Myocyte (in vitro differentiated cells): ENCODE measurements around the gene CNN2. TPM values are rescaled to one million over a fixed set of nuclear protein-coding genes. Genes with fewer than 3 reads are reported as not detected.

Source experiments
- DNase-seq: peaks from one replicate; pipeline ENCODE4 v3.0.0-alpha.2; 2012; ENCODE audit warnings: low read depth
- total RNA-seq: library from RNA; depleted of rRNA; stranded (reverse); fragments of >200 nt; gene quantifications from 2 replicates; pipeline ENCODE4 v1.2.3, GENCODE V29; 2014

The CNN2 gene
- total RNA-seq, 1 donor from 2014 or later, result 88.1 TPM

GRCh38 chr19:1047696-1048147 is 21.3 kb downstream of the CNN2 start:
- DNase-seq, result no peak

GRCh38 chr19:1049106-1049505 is 22.7 kb downstream of the CNN2 start:
- no peak for DNase-seq

GRCh38 chr19:1049800-1050199 is 23.4 kb downstream of the CNN2 start:
- no peak for DNase-seq

- no peak for DNase-seq
These were observed 24.8 kb downstream of the CNN2 start for GRCh38 chr19:1050989-1051788.

GRCh38 chr19:1051791-1052190 is 25.4 kb downstream of the CNN2 start:
- DNase-seq, result no peak

DNA sequence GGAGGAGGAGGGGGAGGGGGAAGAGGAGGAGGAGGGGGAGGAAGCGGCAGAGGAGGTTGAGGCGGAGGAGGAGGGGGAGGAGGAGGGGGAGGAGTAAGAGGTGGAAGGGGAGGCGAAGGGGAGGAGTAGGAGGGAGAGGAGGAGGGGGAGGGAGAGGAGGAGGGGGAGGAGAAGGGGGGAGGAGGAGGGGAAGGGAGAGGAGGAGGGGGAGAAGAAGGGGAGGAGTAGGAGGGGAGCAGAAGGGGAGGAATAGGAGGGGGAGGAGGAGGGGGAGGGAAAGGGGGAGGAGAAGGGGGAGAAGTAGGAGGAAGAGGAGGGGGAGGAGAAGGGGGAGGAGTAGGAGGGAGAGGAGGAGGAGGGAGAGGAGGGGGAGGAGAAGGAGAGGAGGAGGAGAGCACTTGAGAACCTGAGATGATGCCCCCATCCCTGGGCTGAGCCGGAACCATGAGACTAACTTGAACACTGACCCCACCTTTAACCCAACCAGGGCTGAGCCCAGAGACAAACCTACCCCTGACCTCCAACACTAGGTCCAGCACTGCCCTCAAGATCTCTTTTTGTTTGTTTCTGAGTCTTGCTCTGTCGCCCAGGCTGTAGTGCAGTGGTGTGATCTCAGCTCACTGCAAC is 26.1 kb downstream of the CNN2 start:
- no peak for DNase-seq

DNA sequence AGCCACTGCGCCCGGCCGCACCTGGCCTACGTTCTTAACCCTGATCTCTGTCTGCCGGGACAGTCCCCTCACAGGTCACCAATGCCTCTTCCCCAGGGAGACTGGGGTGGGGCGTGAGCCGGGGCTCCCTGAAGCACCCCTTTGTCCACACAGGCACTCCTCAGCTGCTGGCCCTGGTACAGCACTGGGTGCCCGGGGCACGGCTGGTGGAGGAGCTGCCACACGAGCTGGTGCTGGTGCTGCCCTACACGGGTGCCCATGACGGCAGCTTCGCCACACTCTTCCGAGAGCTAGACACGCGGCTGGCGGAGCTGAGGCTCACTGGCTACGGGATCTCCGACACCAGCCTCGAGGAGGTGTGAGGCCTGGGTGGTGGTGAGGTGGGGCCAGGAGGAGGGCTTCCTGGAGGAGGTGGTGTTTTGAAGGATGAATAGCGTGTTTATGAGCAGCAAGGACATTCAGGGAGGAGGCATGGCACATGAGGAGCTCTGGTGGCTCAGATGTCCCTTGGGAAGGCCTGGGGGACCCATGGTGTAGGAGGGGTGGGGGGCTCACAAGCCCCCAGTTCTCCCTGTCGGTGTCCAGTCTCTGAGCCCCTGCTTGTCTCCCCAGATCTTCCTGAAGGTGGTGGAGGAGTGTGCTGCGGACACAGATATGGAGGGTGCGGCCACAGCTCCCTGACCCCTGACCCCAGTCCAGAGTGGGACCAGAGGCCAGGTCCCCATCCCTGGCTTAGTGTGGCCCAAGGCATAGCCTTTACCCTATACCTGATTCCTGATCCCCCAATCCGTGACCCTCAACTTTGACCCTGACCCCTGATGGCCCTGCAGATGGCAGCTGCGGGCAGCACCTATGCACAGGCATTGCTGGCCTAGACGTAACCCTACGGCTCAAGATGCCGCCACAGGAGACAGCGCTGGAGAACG is 27.0 kb downstream of the CNN2 start:
- DNase-seq, result no peak

DNA sequence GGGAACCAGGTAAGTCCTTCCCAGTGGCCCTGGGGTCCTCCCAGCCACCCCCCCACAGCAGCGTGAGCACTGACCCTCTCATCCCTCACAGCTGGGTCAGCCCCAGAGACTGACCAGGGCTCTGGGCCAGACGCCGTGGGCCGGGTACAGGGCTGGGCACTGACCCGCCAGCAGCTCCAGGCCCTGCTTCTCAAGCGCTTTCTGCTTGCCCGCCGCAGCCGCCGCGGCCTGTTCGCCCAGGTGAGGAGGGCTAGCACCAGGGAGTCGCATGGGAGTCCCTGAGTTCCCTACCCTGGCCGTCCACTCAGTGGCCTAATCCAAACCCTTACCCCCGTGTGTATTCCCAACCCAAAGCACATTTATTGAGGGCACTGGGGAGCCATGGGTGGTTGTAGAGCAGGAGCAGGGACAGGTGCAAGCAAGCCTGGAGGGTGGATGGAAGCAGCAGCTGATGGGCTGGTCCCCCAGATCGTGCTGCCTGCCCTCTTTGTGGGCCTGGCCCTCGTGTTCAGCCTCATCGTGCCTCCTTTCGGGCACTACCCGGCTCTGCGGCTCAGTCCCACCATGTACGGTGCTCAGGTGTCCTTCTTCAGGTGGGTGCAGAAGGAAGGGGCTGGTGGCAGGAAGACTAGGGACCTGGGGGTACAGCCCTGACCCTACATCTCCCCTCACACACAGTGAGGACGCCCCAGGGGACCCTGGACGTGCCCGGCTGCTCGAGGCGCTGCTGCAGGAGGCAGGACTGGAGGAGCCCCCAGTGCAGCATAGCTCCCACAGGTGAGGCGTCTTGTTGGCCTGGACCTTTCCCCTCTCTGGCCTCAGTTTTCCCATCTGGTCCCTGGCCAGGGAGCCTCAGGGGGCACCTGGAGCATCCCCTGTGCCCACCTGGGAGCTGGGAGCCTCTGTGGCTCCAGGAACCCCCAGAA is 28.0 kb downstream of the CNN2 start:
- DNase-seq, result no peak

- DNase-seq, result no peak
These were observed 28.6 kb downstream of the CNN2 start for GRCh38 chr19:1055028-1055425.

DNA sequence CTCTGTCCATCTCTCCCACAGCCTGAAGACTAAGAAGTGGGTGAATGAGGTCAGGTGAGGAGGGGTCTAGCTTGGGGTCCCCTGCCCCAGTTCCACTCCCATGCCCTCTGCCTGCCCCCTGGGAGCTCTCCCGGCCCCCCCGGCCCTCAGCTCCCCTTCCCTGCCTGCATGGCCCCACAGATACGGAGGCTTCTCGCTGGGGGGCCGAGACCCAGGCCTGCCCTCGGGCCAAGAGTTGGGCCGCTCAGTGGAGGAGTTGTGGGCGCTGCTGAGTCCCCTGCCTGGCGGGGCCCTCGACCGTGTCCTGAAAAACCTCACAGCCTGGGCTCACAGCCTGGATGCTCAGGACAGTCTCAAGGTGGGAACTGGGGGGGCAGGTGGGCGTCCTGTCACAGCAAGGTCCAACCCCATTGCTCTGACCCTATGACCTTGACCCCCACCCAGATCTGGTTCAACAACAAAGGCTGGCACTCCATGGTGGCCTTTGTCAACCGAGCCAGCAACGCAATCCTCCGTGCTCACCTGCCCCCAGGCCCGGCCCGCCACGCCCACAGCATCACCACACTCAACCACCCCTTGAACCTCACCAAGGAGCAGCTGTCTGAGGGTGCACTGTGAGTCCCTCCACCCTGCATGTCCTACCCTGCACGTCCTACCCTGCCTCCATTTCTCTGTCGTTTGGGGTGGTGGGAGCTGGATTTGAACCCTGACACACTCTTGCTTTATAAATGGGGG is 29.6 kb downstream of the CNN2 start:
- DNase-seq, result no peak

GRCh38 chr19:1057176-1057855 is 30.9 kb downstream of the CNN2 start:
- DNase-seq, result peak; percentile 61

- DNase-seq, result no peak
These were observed 31.7 kb downstream of the CNN2 start for GRCh38 chr19:1058112-1058511.

- no peak for DNase-seq
These were observed 34.3 kb downstream of the CNN2 start for GRCh38 chr19:1060689-1061088.

DNA sequence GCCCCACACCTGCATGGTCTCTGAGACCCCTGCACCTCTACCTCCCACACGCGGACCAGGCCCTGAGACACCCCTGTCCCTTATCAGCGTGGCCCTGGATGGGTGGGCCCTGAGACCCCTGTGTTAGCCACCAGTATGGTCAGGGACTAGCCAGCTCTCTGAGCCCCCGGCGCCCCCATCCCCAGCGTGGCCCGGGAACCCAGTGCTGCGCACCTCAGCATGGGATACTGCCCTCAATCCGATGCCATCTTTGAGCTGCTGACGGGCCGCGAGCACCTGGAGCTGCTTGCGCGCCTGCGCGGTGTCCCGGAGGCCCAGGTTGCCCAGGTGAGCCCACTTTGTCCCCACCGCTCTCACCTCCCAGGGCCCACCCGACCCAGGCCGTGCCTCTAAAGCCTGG is 35.6 kb downstream of the CNN2 start:
- no peak for DNase-seq

DNA sequence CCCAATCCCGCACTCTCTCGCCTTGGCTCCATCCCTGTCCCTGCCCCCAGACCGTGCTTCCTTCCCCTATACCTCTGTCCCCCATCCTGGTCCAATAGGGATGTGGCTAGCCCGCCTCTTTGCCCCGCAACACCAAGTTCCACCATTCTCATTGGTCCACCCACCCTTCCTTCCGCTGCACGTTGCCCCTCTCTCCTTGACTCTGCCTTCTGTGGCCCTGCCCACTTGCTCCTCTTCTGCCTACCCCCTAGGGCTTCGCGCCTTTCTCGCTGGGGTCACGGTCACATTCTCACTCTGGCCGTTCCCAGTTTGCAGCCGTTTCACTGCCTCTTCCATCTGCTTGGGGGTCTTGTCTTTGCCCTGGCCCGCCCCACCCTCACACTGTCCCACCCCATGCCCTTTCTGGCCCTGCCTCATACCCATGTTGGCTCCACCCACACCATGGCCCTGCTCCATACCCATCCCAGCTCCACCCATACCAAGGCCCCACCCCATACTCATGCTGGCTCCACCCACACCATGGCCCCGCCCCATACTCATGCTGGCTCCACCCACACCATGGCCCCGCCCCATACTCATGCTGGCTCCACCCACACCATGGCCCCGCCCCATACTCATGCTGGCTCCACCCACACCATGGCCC is 36.1 kb downstream of the CNN2 start:
- DNase-seq, result no peak

GRCh38 chr19:1063030-1063908 is 36.9 kb downstream of the CNN2 start:
- DNase-seq, result no peak

GRCh38 chr19:1063909-1064660 is 37.7 kb downstream of the CNN2 start:
- no peak for DNase-seq
